Choroid plexus epithelial cell (primary cell): ENCODE data around the gene CEP72.
A peak's percentile ranks its signal among the peaks of the same experiment; 100 is the strongest.
"Not testable (repeated sequence)": the region's sequence is repeated elsewhere in the genome, so short reads cannot be mapped to it uniquely, and the experiment has no call there.

ENCODE experiments used
- DNase-seq: peaks from one replicate; pipeline ENCODE4 v3.0.0-alpha.2; 2010; ENCODE audit warnings: low read depth
- H3K4me3 ChIP-seq: 2 replicates; pipeline ENCODE4 v1.5.1; 2011; ENCODE audit warnings: low read depth, mild to moderate bottlenecking, control low read depth, low read length, moderate library complexity
- TF ChIP-seq, protein P1 (sequence below): conservative IDR thresholded peaks from 2 replicates; pipeline ENCODE4 v1.5.1; 2011; ENCODE audit warnings: low read depth, mild to moderate bottlenecking, control low read depth, inconsistent platforms, low read length, moderate library complexity

Gene CEP72

GRCh38 chr5:691817-692528 lies 79.8 kb downstream of the CEP72 start:
- TF ChIP-seq, protein P1, sequence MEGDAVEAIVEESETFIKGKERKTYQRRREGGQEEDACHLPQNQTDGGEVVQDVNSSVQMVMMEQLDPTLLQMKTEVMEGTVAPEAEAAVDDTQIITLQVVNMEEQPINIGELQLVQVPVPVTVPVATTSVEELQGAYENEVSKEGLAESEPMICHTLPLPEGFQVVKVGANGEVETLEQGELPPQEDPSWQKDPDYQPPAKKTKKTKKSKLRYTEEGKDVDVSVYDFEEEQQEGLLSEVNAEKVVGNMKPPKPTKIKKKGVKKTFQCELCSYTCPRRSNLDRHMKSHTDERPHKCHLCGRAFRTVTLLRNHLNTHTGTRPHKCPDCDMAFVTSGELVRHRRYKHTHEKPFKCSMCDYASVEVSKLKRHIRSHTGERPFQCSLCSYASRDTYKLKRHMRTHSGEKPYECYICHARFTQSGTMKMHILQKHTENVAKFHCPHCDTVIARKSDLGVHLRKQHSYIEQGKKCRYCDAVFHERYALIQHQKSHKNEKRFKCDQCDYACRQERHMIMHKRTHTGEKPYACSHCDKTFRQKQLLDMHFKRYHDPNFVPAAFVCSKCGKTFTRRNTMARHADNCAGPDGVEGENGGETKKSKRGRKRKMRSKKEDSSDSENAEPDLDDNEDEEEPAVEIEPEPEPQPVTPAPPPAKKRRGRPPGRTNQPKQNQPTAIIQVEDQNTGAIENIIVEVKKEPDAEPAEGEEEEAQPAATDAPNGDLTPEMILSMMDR = no peak
- DNase-seq = no peak
- H3K4me3 ChIP-seq = no peak overlapping the region

DNA sequence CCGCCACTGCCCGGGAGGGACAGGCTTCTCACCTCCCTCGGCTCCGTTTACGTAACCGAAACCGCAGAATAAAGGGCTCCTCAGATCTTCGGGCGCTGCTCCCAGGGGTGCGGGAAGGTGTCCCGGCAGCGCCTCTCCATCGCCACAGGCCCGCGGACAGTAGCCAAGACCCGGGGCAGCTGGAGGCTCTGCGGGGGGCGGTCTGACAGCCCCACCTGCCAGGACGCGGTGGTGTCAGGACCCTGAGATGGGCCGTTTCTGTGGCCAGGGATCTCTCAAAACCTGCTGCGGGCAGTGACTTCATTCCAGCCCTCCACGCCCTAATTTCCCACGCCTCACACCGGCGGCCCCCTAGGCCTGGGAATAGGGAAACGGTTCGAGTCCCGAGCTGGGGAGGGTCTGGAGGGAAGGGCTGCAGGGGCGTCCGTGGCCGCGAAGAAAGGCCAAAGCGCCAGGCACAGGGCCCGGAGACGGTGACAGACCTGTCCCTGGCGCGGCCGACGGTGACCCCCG lies 80.4 kb downstream of the CEP72 start:
- H3K4me3 ChIP-seq = not testable (repeated sequence)

GRCh38 chr5:693271-694041 lies 81.3 kb downstream of the CEP72 start, which contains the start of gene TPPP:
TSS of gene TPPP (minus strand) at chr5:693352. CDS start at chr5:678060, 15,292 bp downstream.
- DNase-seq = peak; percentile 31
- peak within 1 kb of the TSS; percentile 17 for H3K4me3 ChIP-seq

More for the DNA sequence above, 80.4 kb downstream of the CEP72 start:
- not testable (repeated sequence) for DNase-seq

- not testable (repeated sequence) for H3K4me3 ChIP-seq, DNase-seq
These were observed 81.9 kb downstream of the CEP72 start for GRCh38 chr5:694042-694431.

DNA sequence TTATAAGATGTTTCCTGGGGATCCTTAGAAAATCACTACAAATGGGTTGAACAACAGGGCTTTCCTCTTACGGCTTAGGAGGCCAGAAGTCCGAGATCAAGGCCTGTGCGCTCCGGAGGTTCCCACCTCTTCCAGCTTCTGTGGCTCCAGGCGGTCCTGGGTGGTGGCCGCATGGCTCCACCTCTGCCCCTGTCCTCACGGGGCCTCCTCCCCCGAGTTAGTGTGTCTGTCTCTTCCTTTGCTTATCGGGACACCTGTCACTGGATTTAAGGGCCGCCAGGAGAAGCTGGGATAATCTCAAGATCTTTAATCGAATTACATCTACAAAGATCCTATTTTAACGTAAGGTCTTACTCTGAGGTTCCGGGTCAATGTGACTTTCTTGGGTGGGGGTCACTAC lies 83.3 kb downstream of the CEP72 start:
- not testable (repeated sequence) for DNase-seq

DNA sequence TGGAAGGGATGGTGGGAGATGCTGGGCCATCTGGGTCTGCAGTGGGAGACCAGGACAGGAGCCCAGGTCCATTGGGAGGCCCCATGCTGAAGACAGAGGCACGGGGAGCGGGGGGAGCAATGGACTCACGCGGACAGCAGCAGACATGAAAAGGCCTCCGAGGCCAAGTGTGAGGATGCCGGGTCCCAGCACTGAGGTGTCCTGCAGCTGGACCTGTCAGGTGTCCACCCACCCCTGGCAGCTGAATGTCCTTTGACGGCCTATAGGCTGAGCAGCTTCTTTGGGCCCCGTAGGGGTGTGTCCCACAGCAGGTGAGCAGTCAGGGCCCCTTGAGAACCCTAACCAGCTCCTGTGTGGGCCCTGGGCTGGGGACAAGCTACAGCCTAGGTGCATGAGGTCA lies 84.1 kb downstream of the CEP72 start:
- not testable (repeated sequence) for DNase-seq, H3K4me3 ChIP-seq

More for the DNA sequence above, 83.3 kb downstream of the CEP72 start:
- not testable (repeated sequence) for H3K4me3 ChIP-seq

- not testable (repeated sequence) for H3K4me3 ChIP-seq, DNase-seq
These were observed 84.9 kb downstream of the CEP72 start for GRCh38 chr5:696753-697702.
